Breast epithelium (tissue), 4 donors: Measurements from ENCODE around the gene CCDC57. TPM values are rescaled to one million over a fixed set of nuclear protein-coding genes. Genes with fewer than 3 reads are reported as not detected.

Experiments
- DNase-seq, 2 donors: peaks; one replicate each; pipeline ENCODE4 v3.0.0-alpha.2; 2019; ENCODE audit warnings: low spot score in 2 of 2
- H3K27ac ChIP-seq, 2 donors: fragments of 200-600 bp; sonication (generic) in 1 of 2; one replicate each; pipeline ENCODE4 v1.5.1; 2016 to 2019; ENCODE audit warnings: mild to moderate bottlenecking in 1 of 2
- H3K27me3 ChIP-seq, 2 donors: fragments of 200-600 bp; sonication (generic) in 1 of 2; one replicate each; pipeline versions ENCODE4 v1.5.1 to v1.6.0; 2017 to 2019; ENCODE audit warnings: control low read depth in 1 of 2, mild to moderate bottlenecking in 1 of 2
- H3K36me3 ChIP-seq: fragments of 200-600 bp; one replicate; pipeline ENCODE4 v1.5.1; 2019
- H3K4me1 ChIP-seq, 2 donors: fragments of 200-600 bp; sonication (generic); one replicate each; pipeline ENCODE4 v1.5.1; 2016 to 2019; ENCODE audit warnings: control low read depth in 1 of 2
- H3K4me3 ChIP-seq, 3 donors: fragments of 200-600 bp; sonication (generic); 1 replicate in 2 of 3; 2 replicates in 1 of 3; pipeline ENCODE4 v1.5.1; 2016 to 2019; ENCODE audit warnings: mild to moderate bottlenecking in 3 of 3, moderate library complexity in 2 of 3
- H3K9me3 ChIP-seq, 2 donors: fragments of 200-600 bp; sonication (generic) in 1 of 2; one replicate each; pipeline ENCODE4 v1.5.1; 2016 to 2019; ENCODE audit warnings: control low read depth in 1 of 2
- CTCF ChIP-seq, 3 donors: fragments of 450-650 bp; IDR thresholded peaks; one replicate each; pipeline ENCODE4 v1.5.1; 2016 to 2017; ENCODE audit warnings: antibody characterized with exemption in 3 of 3, mild to moderate bottlenecking in 3 of 3, moderate library complexity in 3 of 3
- POLR2A ChIP-seq: fragments of 450-650 bp; IDR thresholded peaks from one replicate; pipeline ENCODE4 v1.6.1; 2016; ENCODE audit warnings: antibody characterized with exemption, mild to moderate bottlenecking, moderate library complexity
- POLR2AphosphoS5 ChIP-seq, 3 donors: sonication (generic); formaldehyde crosslinking; IDR thresholded peaks; one replicate each; pipeline ENCODE4 v1.6.1; 2017; ENCODE audit warnings: antibody characterized with exemption in 3 of 3
- intact Hi-C: fragments of 100-400 bp; cut with DNase I; formaldehyde crosslinking; loops from one replicate; pipeline ENCODE4 v1.15.1; 2023; ENCODE audit warnings: low total_unique reads
- total RNA-seq, 3 donors: library from RNA; depleted of rRNA; stranded (reverse); fragments of >200 nt; gene quantifications; one replicate each; pipeline ENCODE4 v1.1.0, GENCODE V29; 2016

CCDC57 gene
- total RNA-seq, 3 donors from 2014 or later = 13.4 to 56.9 (median 52.8) TPM

GRCh38 chr17:82082456-82082855, 130.2 kb downstream of the CCDC57 start:
- TF ChIP-seq POLR2A = no peak
- TF ChIP-seq CTCF (IDR thresholded peaks at IDR 0.05) = no peak
- TF ChIP-seq POLR2AphosphoS5 (IDR thresholded peaks at IDR 0.05) = no peak
- Histone ChIP-seq H3K4me3 (no peak overlapping the region), H3K9me3 (no peaks in the 10 kb centered on the region), H3K27ac (no peak overlapping the region), H3K4me1 (no peaks in the 10 kb centered on the region), H3K36me3 (peaks cover 53% of the 10 kb centered on the region), H3K27me3 (no peaks in the 10 kb centered on the region)
- no peak for DNase-seq
- intact Hi-C loops = loop anchor here (10.0 kb wide), 1 partner anchor 48 kb away; the partner anchor contains the start of genes DCXR and RAC3

GRCh38 chr17:82081966-82082365, 130.7 kb downstream of the CCDC57 start:
- DNase-seq = no peak
- H3K27me3 ChIP-seq = no peaks in the 10 kb centered on the region
- H3K4me1 ChIP-seq = no peaks in the 10 kb centered on the region
- H3K36me3 ChIP-seq = peaks cover 49% of the 10 kb centered on the region
- intact Hi-C loops = loop anchor here (10.0 kb wide), 1 partner anchor 47 kb away; the partner anchor contains the start of genes DCXR and RAC3
- no peak overlapping the region for H3K4me3 ChIP-seq
- no peak overlapping the region for H3K27ac ChIP-seq
- no peak for TF ChIP-seq POLR2AphosphoS5 (IDR thresholded peaks at IDR 0.05)
- TF ChIP-seq POLR2A = no peak
- TF ChIP-seq CTCF (IDR thresholded peaks at IDR 0.05) = no peak
- no peaks in the 10 kb centered on the region for H3K9me3 ChIP-seq

- Histone ChIP-seq H3K27ac (no peak overlapping the region), H3K4me3 (no peak overlapping the region), H3K9me3 (no peaks in the 10 kb centered on the region), H3K4me1 (no peaks in the 10 kb centered on the region), H3K36me3 (peaks cover 45% of the 10 kb centered on the region), H3K27me3 (no peaks in the 10 kb centered on the region)
- TF ChIP-seq CTCF (IDR thresholded peaks at IDR 0.05) (no peak), POLR2AphosphoS5 (IDR thresholded peaks at IDR 0.05) (no peak), POLR2A (no peak)
- intact Hi-C loops = loop anchor here (10.0 kb wide), 1 partner anchor 47 kb away; the partner anchor contains the start of genes DCXR and RAC3
- no peak for DNase-seq
Measured at GRCh38 chr17:82081546-82081945, 131.1 kb downstream of the CCDC57 start.

GRCh38 chr17:82080789-82081464, 131.7 kb downstream of the CCDC57 start:
- DNase-seq = no peak
- Histone ChIP-seq H3K9me3 (no peaks in the 10 kb centered on the region), H3K4me3 (no peak overlapping the region), H3K27ac (no peak overlapping the region), H3K4me1 (no peaks in the 10 kb centered on the region), H3K36me3 (peaks cover 39% of the 10 kb centered on the region), H3K27me3 (no peaks in the 10 kb centered on the region)
- intact Hi-C loops = loop anchor here (10.0 kb wide), 1 partner anchor 46 kb away; the partner anchor contains the start of genes DCXR and RAC3
- TF ChIP-seq CTCF (IDR thresholded peaks at IDR 0.05) = no peak
- TF ChIP-seq POLR2A = no peak
- no peak for TF ChIP-seq POLR2AphosphoS5 (IDR thresholded peaks at IDR 0.05)

GRCh38 chr17:82080048-82080788, 132.4 kb downstream of the CCDC57 start:
- no peak for DNase-seq
- no peaks in the 10 kb centered on the region for H3K27me3 ChIP-seq
- intact Hi-C loops = loop anchor here (10.0 kb wide), 1 partner anchor 45 kb away; the partner anchor contains the start of genes DCXR and RAC3

More at GRCh38 chr17:82080048-82080788, 132.4 kb downstream of the CCDC57 start:
- H3K27ac ChIP-seq = no peak overlapping the region
- peaks cover 36% of the 10 kb centered on the region for H3K36me3 ChIP-seq
- no peaks in the 10 kb centered on the region for H3K4me1 ChIP-seq
- H3K4me3 ChIP-seq = no peak overlapping the region
- TF ChIP-seq POLR2AphosphoS5 (IDR thresholded peaks at IDR 0.05) (no peak), CTCF (IDR thresholded peaks at IDR 0.05) (no peak)
- no peaks in the 10 kb centered on the region for H3K9me3 ChIP-seq
